ENCODE data around the gene SNED1. TPM values are rescaled to one million over a fixed set of nuclear protein-coding genes. Genes with fewer than 3 reads are reported as not detected.

The SNED1 gene
- total RNA-seq, 4 donors from 2014 or later: 9.0 to 18.4 (median 17.1) TPM

- TF ChIP-seq CTCF (IDR thresholded peaks at IDR 0.05) (no peak), POLR2A (IDR thresholded peaks at IDR 0.05) (no peak)
- intact Hi-C loops (cut with DNase I; ENCODE audit: low total_unique reads): no loop called here
- H3K4me3 ChIP-seq (ENCODE audit: low read depth, poor library complexity, severe bottlenecking): no peak overlapping the region
- no peak for DNase-seq (ENCODE audit: low spot score in 2 of 2)
- 91 to 94% methylated on average over 16 of the region's 16 CpGs for WGBS, 2 donors
Observed at GRCh38 chr2:241130316-241130715, 131.9 kb downstream of the SNED1 start.

GRCh38 chr2:241131531-241131930 lies 133.1 kb downstream of the SNED1 start:
- H3K4me3 ChIP-seq (ENCODE audit: low read depth, poor library complexity, severe bottlenecking): no peak overlapping the region
- 96 to 97% methylated on average over 7 of the region's 7 CpGs for WGBS, 2 donors
- no peak for DNase-seq (ENCODE audit: low spot score in 2 of 2)
- intact Hi-C loops (cut with DNase I; ENCODE audit: low total_unique reads): no loop called here
- no peak for TF ChIP-seq CTCF (IDR thresholded peaks at IDR 0.05)
- no peak for TF ChIP-seq POLR2A (IDR thresholded peaks at IDR 0.05)

GRCh38 chr2:241132538-241133435 lies 134.4 kb downstream of the SNED1 start:
- DNase-seq (ENCODE audit: low spot score in 2 of 2): no peak
- WGBS, 2 donors: 85 to 88% methylated on average over 14 of the region's 14 CpGs
- TF ChIP-seq POLR2A (IDR thresholded peaks at IDR 0.05): no peak
- no peak for TF ChIP-seq CTCF (IDR thresholded peaks at IDR 0.05)
- intact Hi-C loops (cut with DNase I; ENCODE audit: low total_unique reads): no loop called here
- no peak overlapping the region for H3K4me3 ChIP-seq (ENCODE audit: low read depth, poor library complexity, severe bottlenecking)

- 96 to 99% methylated on average over 8 to 10 of the region's 10 CpGs for WGBS, 2 donors
- no peak for TF ChIP-seq POLR2A (IDR thresholded peaks at IDR 0.05)
- TF ChIP-seq CTCF (IDR thresholded peaks at IDR 0.05): no peak
- intact Hi-C loops (cut with DNase I; ENCODE audit: low total_unique reads): no loop called here
- no peak overlapping the region for H3K4me3 ChIP-seq (ENCODE audit: low read depth, poor library complexity, severe bottlenecking)
- DNase-seq (ENCODE audit: low spot score in 2 of 2): no peak
Observed at GRCh38 chr2:241133436-241133820, 135.0 kb downstream of the SNED1 start.

- H3K4me3 ChIP-seq (ENCODE audit: low read depth, poor library complexity, severe bottlenecking): no peak overlapping the region
- intact Hi-C loops (cut with DNase I; ENCODE audit: low total_unique reads): no loop called here
- TF ChIP-seq CTCF (IDR thresholded peaks at IDR 0.05) (no peak), POLR2A (IDR thresholded peaks at IDR 0.05) (no peak)
- WGBS, 2 donors: 86 to 95% methylated on average over 4 to 7 of the region's 7 CpGs
- no peak for DNase-seq (ENCODE audit: low spot score in 2 of 2)
Observed at GRCh38 chr2:241134711-241135110, 136.3 kb downstream of the SNED1 start.

All from lower leg skin (tissue), 4 donors.